PC-9 (cell line): Measurements from ENCODE around the gene HSPA12B.

Experiments
- EZH2 ChIP-seq: fragments of 200-600 bp; sonication (generic); IDR thresholded peaks from 2 replicates; pipeline ENCODE4 v1.8.0; 2017; ENCODE audit warnings: antibody characterized with exemption, low read depth
- TF ChIP-seq, protein P1 (sequence below): fragments of 200-600 bp; sonication (generic); conservative IDR thresholded peaks from 2 replicates; pipeline ENCODE4 v1.6.1; 2017; ENCODE audit warnings: mixed run types, antibody characterized with exemption, mild to moderate bottlenecking, moderate library complexity

DNA sequence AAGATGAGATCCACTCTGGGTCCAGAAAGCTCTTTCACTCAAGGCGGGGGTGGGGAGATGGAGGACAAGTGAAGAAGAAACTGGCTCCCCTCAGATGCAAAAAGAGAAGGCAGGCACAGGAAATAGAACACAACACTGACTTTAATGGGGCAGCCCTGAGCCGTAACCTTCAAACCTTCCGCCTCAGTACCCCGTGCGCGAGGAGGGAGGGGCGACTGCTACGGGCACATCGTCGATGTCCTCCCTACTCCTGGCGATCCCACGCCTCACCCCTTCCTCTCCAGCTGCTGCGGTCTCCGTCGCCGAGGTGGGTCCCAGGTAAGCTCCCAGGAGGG, 44.9 kb downstream of the HSPA12B start:
- TF ChIP-seq, protein P1, sequence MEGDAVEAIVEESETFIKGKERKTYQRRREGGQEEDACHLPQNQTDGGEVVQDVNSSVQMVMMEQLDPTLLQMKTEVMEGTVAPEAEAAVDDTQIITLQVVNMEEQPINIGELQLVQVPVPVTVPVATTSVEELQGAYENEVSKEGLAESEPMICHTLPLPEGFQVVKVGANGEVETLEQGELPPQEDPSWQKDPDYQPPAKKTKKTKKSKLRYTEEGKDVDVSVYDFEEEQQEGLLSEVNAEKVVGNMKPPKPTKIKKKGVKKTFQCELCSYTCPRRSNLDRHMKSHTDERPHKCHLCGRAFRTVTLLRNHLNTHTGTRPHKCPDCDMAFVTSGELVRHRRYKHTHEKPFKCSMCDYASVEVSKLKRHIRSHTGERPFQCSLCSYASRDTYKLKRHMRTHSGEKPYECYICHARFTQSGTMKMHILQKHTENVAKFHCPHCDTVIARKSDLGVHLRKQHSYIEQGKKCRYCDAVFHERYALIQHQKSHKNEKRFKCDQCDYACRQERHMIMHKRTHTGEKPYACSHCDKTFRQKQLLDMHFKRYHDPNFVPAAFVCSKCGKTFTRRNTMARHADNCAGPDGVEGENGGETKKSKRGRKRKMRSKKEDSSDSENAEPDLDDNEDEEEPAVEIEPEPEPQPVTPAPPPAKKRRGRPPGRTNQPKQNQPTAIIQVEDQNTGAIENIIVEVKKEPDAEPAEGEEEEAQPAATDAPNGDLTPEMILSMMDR: no peak
- TF ChIP-seq EZH2: no peak
